ENCODE measurements around the gene ALDOB. TPM values are rescaled to one million over a fixed set of nuclear protein-coding genes. Genes with fewer than 3 reads are reported as not detected.

ALDOB gene
- total RNA-seq, 1 experiment from 2014 or later = not detected

GRCh38 chr9:101470021-101470420 lies 34.4 kb upstream of the ALDOB start:
- Histone ChIP-seq H4K91ac (ENCODE audit: insufficient read length, low read depth, low read length) (no peak overlapping the region), H2AK5ac (ENCODE audit: insufficient read length, low read length) (no peak overlapping the region), H2BK120ac (ENCODE audit: low read depth, low read length, poor library complexity, severe bottlenecking) (no peak overlapping the region), H2AFZ (ENCODE audit: low read length) (no peak overlapping the region), H3K4me1 (ENCODE audit: insufficient read depth, low read length) (no peaks in the 10 kb centered on the region; the same call in 1 of the 2 replicates), H3K4ac (ENCODE audit: low read depth, low read length) (no peak overlapping the region), H3K27ac (ENCODE audit: insufficient read length, low read depth, low read length) (no peak overlapping the region), H3K9ac (ENCODE audit: extremely low read depth, insufficient read length, low read length) (no peak overlapping the region), H4K20me1 (ENCODE audit: control insufficient read depth, insufficient read depth, insufficient read length) (no peaks in the 10 kb centered on the region), H2BK15ac (ENCODE audit: low read depth, low read length) (no peak overlapping the region), H3K9me3 (ENCODE audit: control insufficient read depth, low read depth, low read length) (no peaks in the 10 kb centered on the region), H3K79me2 (ENCODE audit: insufficient read depth, low read length) (no peaks in the 10 kb centered on the region), H4K5ac (ENCODE audit: insufficient read length, low read depth, low read length) (no peak overlapping the region), H3K27me3 (ENCODE audit: insufficient read depth, low read length) (no peaks in the 10 kb centered on the region), H3K4me2 (ENCODE audit: insufficient read depth, insufficient read length, low read length) (no peak overlapping the region), H2BK5ac (ENCODE audit: insufficient read length, low read length) (no peak overlapping the region), H3K23me2 (ENCODE audit: insufficient read length, low read depth, low read length, poor library complexity, severe bottlenecking) (no peaks in the 10 kb centered on the region), H3K79me1 (ENCODE audit: insufficient read depth, low read depth, low read length, poor library complexity, severe bottlenecking) (no peaks in the 10 kb centered on the region), H4K8ac (replicated peaks; ENCODE audit: insufficient read length, low read depth, low read length) (no peak overlapping the region), H3K14ac (ENCODE audit: insufficient read depth, low read length) (no peak overlapping the region), H2BK20ac (ENCODE audit: low read depth, low read length, poor library complexity, severe bottlenecking) (no peak overlapping the region), H3K18ac (ENCODE audit: insufficient read length, low read depth, low read length) (no peak overlapping the region), H2BK12ac (ENCODE audit: insufficient read length, low read depth, low read length) (no peak overlapping the region), H3K56ac (ENCODE audit: insufficient read length, low read depth, low read length) (no peak overlapping the region), H3T11ph (ENCODE audit: low read length) (no peak overlapping the region), H3K23ac (ENCODE audit: insufficient read length, low read depth, low read length) (no peak overlapping the region)
- Mint-ChIP-seq H3K9me3 (no peaks in the 10 kb centered on the region), H3K4me1 (peaks cover 12 to 18% of the 10 kb centered on the region in 2 experiments), H3K36me3 (ENCODE audit: insufficient read depth in 1 of 3, low read depth in 3 of 3) (peaks cover 1 to 10% (median 10%) of the 10 kb centered on the region in 3 experiments; a peak in 6 of 7 replicates), H3K4me3 (no peak overlapping the region), H3K27me3 (ENCODE audit: low read depth) (no peaks in the 10 kb centered on the region; the same call in 1 of the 2 replicates), H3K27ac (no peak overlapping the region)
- no peak for DNase-seq
- TF ChIP-seq, protein P1, sequence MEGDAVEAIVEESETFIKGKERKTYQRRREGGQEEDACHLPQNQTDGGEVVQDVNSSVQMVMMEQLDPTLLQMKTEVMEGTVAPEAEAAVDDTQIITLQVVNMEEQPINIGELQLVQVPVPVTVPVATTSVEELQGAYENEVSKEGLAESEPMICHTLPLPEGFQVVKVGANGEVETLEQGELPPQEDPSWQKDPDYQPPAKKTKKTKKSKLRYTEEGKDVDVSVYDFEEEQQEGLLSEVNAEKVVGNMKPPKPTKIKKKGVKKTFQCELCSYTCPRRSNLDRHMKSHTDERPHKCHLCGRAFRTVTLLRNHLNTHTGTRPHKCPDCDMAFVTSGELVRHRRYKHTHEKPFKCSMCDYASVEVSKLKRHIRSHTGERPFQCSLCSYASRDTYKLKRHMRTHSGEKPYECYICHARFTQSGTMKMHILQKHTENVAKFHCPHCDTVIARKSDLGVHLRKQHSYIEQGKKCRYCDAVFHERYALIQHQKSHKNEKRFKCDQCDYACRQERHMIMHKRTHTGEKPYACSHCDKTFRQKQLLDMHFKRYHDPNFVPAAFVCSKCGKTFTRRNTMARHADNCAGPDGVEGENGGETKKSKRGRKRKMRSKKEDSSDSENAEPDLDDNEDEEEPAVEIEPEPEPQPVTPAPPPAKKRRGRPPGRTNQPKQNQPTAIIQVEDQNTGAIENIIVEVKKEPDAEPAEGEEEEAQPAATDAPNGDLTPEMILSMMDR (conservative IDR thresholded peaks at IDR 0.05) = no peak
- no CpG with 5 or more reads among the region's 3 CpGs for WGBS (ENCODE audit: extremely low coverage, insufficient read length, low lambda C conversion rate)
